Mononuclear cell (primary cell): ENCODE measurements around the gene SPR. TPM values are rescaled to one million over a fixed set of nuclear protein-coding genes. Genes with fewer than 3 reads are reported as not detected.
A peak's percentile ranks its signal among the peaks of the same experiment; 100 is the strongest.

Source experiments
- H3K27me3 ChIP-seq: 2 replicates; pipeline ENCODE4 v1.6.0; 2011; ENCODE audit warnings: low read length, control low read depth; ENCODE audit not compliant: insufficient read depth
- H3K4me1 ChIP-seq: 2 replicates; pipeline ENCODE4 v1.5.1; 2011; ENCODE audit warnings: mild to moderate bottlenecking, low read length, control low read depth; ENCODE audit not compliant: insufficient read depth
- H3K4me3 ChIP-seq: 2 replicates; pipeline ENCODE4 v1.5.1; 2011; ENCODE audit warnings: mild to moderate bottlenecking, low read length, moderate library complexity
- H3K9me3 ChIP-seq: 2 replicates; pipeline ENCODE4 v1.5.1; 2011; ENCODE audit warnings: low read depth, mild to moderate bottlenecking, control low read depth, low read length
- total RNA-seq: library from RNA; depleted of rRNA; stranded (reverse); fragments of >200 nt; gene quantifications from one replicate; pipeline ENCODE4 v1.2.3, GENCODE V29; 2012

SPR gene
- total RNA-seq, 1 donor: 1.2 TPM

DNA sequence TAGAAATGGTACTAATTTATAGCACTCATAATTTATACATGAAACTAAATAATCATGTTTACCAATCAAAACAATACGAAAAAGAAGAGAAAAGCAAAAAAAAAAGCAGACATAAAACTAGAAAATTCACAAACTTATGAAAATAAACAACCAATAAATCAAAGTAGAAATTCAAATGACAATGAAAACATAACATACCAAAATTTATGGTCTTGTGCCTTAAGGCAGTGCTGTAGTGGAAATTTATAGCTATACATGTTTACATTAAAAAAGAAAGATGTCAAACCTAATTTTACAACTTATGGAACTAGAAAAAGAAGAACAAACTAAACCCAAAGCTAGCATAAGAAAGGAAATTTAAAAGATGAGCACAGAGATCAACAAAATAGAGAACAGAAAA lies 16.1 kb upstream of the SPR start:
- Histone ChIP-seq H3K9me3 (no peaks in the 10 kb centered on the region), H3K4me3 (no peak overlapping the region), H3K27me3 (peaks cover 65% of the 10 kb centered on the region), H3K4me1 (no peaks in the 10 kb centered on the region)

DNA sequence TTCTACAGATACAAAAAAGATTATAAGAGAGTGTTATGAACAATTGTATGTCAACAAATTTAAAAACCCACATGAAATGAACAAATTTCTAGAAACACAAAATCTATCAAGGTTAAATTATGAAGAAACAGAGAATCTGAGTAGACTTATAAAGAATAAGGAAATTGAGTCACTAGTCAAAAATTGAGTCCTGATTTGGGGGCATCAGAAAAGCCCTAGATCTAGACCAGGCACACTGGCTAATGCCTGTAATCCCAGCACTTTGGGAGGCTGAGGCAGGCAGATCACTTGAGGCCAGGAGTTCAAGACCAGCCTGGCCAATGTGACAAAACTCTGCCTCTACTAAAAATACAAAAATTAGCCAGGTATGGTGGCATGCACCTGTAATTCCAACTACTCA lies 15.3 kb upstream of the SPR start:
- no peak overlapping the region for H3K4me3 ChIP-seq
- H3K9me3 ChIP-seq: no peaks in the 10 kb centered on the region
- H3K27me3 ChIP-seq: peaks cover 66% of the 10 kb centered on the region

DNA sequence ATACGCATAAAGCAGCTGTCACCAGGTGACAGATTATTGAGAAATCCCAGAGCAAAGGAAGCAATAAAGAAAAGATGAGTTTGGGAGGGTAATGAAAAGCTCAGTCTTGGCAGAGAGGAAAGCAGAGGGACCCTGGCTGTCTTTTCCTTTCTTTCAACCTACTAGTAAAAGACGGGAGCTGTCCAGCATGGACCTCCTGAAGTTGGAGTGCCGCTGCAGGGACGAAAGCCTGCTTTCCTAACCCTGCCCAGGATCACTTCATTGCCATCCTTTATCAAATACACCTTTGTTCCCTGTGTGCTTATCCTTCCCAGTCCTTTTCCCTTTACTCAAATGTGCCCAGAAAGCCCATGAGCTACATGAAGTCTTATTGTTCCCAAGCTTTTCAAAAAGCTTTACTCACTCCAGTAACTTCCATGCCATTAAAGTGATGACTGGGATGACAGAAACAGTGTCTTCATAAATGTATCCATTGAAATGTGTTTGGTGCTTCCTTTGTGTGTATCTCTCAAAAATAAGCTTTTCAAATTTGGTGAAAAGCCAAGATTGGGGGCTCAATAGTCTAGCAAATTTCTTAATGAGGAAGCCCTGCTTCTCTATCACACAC lies 3.7 kb upstream of the SPR start:
- no peak overlapping the region for H3K4me3 ChIP-seq
- H3K9me3 ChIP-seq: no peaks in the 10 kb centered on the region
- H3K27me3 ChIP-seq: peaks cover 56% of the 10 kb centered on the region
- H3K4me1 ChIP-seq: peaks cover 16% of the 10 kb centered on the region

More for the DNA sequence above, 15.3 kb upstream of the SPR start:
- H3K4me1 ChIP-seq: no peaks in the 10 kb centered on the region

DNA sequence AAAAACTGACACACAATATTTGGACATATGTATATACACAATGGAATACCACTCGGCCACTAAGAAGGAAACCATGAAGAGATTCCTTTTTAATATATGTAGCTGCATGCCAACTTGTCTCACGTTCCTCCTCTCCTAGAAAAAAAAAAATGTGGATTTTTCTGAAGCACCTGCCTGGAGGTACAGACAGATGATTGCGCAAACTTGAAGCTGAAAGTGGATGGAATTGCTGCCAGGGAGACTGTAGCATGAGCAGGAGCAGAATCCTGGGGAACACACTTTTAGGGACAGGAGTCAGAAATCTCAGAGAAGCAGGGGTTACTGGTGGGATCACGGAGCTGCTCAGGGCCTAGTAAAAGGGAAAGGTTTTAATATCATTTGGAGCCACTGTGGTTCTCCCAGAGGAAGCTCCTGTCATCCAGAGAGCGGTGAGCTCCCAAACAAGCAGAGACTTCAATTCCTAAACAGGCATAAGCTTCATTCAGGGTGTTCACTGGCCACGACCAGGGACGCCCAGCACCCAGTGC lies 640 bp upstream of the SPR start:
- H3K27me3 ChIP-seq: peaks cover 52% of the 10 kb centered on the region
- H3K4me3 ChIP-seq: no peak overlapping the region
- peaks cover 24% of the 10 kb centered on the region for H3K4me1 ChIP-seq

DNA sequence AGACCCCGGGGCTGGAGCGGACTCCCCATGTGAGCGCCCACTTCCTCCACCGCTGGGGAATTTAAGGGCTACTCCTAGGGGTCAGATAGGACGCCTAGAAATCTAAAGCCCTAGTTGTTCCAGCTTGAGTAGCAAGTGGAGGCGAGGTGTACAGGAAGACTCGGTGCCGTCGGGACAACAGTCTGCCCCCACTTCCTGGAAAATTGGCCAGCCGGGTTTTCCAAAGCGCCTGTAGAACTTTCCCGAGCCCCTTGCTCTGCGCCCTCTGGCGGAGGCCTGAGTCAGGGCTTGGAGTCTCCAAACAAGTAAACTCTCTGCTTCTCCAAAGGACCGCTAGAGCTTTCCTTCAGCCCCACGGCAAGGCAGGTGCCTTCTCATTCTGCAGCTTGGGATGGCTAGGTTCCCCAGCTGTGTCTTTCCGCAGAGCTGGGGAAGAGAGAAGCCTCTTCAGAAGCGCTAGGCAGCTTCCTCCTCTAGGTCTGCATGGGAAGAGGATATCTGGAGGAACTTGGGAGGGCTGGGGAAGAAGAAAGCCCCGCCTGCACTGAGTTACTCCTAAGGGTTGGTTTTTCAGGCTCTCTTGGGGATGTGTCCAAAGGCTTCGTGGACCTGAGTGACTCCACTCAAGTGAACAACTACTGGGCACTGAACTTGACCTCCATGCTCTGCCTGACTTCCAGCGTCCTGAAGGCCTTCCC lies 681 bp downstream of the SPR start:
- Histone ChIP-seq H3K4me1 (peaks cover 26% of the 10 kb centered on the region), H3K4me3 (peak overlapping the region; percentile 41), H3K27me3 (peaks cover 44% of the 10 kb centered on the region), H3K9me3 (no peaks in the 10 kb centered on the region)

More for the DNA sequence above, 640 bp upstream of the SPR start:
- H3K9me3 ChIP-seq: no peaks in the 10 kb centered on the region

DNA sequence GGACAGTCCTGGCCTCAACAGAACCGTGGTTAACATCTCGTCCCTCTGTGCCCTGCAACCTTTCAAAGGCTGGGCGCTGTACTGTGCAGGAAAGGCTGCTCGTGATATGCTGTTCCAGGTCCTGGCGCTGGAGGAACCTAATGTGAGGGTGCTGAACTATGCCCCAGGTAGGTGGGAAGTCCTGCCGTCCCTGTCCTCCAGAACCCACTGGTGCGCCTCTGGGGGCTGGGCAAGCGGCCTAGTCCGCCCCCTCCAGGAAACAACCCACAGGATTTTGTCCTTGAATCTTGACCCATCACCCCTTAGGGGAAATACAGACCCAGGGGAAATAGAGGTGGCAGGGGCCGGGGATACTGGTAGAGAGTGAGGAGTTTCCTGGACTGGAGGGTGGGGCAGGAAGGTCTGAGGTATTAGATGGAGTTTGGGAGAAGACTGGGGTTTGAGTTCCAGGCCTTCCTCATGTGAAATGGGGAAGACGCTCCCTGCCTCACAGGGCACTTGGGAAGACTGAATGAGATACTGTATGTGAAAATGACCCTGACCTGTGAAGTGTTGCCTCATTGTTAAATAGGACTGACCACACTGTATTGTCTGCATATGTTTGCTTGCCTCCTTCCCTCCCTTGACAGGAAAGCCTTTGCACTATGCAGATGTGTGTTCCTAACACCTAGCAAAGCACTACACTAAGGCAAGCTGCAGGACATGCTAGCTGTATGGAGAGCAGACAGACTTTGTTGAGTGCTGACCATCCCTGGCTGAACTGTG lies 1.4 kb downstream of the SPR start:
- no peak overlapping the region for H3K4me3 ChIP-seq
- peaks cover 26% of the 10 kb centered on the region for H3K4me1 ChIP-seq
- H3K27me3 ChIP-seq: peaks cover 37% of the 10 kb centered on the region
- H3K9me3 ChIP-seq: no peaks in the 10 kb centered on the region

DNA sequence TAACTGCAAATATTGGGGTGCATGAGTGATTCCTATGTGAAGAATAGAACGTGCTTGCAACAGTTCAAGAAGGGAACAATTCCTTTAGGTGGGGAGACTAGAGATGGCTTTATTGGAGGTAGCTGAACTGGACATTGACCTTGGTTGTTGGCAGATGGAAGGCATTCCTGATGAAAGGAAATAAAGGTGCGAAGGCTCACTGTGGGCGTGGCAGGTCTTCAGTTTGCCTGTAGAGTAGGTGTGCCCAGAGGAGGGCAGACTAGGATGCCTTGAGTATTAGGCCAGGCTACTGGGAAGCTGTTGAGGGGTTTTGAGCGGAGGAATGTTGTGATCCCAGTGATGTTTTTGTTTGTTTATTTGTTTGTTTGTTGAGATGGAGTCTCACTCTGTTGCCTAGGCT lies 2.8 kb downstream of the SPR start:
- Histone ChIP-seq H3K9me3 (no peaks in the 10 kb centered on the region), H3K4me3 (no peak overlapping the region), H3K27me3 (peaks cover 36% of the 10 kb centered on the region), H3K4me1 (peaks cover 26% of the 10 kb centered on the region)

DNA sequence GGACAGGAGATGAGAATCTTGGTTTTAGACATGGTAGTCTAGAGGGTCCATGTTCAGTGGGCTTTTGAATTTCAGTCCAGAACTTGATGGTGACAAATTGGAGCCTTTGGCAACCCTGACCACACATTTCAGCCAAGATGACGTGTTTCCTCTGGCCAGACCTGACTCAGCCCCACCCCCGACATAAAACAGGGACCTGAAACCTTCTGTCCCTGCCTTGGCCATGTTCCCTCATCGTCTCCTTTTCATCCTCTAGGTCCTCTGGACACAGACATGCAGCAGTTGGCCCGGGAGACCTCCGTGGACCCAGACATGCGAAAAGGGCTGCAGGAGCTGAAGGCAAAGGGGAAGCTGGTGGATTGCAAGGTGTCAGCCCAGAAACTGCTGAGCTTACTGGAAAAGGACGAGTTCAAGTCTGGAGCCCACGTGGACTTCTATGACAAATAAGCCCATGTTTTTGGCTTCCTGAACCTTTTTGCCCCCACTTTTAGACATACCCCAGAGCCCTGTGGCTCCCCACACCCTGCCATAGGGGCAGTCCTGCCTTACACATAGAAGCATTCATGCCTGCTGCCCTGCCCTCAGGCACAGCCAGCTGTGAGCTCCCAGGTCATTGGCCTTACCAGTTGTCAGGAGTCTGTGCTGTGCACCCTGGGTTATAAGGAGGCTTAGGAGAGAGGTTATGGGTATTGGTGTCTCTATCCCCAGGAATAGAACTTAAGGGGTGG lies 4.0 kb downstream of the SPR start:
- Histone ChIP-seq H3K4me1 (peaks cover 26% of the 10 kb centered on the region), H3K4me3 (no peak overlapping the region), H3K27me3 (peaks cover 28% of the 10 kb centered on the region), H3K9me3 (no peaks in the 10 kb centered on the region)

DNA sequence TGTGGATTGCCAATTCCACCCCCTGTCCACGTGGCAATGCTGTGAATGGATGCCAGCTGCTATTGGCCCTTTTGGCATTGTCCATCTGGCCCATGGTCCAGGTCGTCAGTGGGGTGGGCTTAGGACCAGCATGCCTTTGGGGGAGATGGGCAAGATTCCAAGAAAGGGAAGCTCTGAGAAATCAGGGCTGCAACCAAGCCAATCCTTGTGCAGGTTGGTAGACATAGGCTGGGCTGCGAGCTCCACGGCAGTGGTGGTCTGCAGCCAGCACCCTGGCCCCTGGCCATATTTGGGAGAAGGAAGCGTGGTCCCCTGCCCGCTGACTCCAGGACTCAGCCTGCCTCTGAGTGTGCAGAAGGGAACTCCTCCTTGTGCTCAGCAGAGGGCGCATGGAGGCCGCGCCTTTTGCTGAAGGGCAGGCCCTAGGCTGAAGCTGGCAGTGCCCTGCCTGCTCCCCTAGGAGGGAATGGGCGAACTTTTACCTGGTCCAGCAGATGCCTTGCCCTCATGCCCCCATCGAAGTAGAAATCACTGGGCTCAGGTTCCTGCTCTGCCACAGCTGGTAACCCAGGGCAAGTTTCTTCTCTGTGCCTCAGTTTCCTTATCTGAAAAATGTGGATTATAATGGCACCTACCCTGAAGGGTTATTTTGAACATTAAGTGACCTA lies 5.4 kb downstream of the SPR start:
- Histone ChIP-seq H3K4me3 (no peak overlapping the region), H3K4me1 (peaks cover 18% of the 10 kb centered on the region), H3K9me3 (no peaks in the 10 kb centered on the region), H3K27me3 (peaks cover 20% of the 10 kb centered on the region)

DNA sequence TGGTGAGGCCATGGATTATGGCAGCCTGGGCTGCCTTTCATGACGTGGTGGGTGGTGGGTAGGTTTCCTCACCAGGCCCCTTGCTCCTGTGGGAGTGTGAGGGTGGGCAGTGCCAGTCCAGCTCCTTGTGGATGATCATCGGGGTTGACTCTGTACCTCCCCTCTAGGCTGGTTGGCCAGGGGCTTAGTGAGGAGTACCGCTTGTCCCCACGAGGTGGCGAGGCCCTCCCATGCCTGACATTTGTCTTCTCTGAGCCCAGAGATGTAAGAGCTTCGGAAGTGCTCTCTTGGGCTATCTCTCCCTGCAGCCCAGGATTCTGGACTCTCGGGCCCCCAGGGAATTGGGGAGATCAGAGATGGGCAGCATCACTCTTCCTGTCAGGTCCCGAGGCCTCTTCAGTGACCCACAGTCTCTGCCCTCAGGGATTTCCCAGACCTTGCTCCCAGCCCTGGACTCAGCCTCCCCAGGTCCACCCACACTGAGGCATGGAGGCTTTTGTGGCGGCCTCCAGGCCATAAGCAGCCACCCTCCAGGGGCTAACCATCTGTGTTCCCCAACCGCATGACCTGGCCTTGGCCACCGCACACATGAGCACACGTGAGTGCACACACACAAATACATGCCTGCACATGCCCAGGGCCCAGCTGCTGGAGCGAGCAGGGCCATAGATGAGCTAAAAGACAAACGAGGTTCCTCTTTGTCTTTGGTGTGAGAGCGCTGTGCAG lies 6.5 kb downstream of the SPR start:
- H3K4me3 ChIP-seq: no peak overlapping the region
- no peaks in the 10 kb centered on the region for H3K9me3 ChIP-seq
- peaks cover 19% of the 10 kb centered on the region for H3K27me3 ChIP-seq
- H3K4me1 ChIP-seq: peaks cover 10% of the 10 kb centered on the region

DNA sequence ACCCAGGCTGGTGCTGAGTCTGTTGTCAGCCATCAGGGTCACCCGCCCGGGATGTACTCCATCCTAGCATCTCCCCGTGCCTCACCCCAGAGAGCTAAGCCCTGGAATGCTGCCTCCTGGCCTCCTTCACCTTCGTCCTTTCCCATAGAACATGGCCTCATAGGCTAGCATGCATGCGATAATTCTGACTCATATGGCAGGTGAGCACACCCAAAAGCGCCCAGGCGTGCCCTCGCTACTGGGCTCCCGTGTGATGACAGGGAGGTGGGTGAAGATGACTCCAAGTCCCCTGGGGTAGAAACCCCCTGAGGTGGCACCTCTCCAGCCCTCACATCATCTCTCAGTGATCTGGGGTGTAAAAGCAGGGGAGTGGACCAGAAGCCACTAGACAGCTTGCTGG lies 7.3 kb downstream of the SPR start:
- Histone ChIP-seq H3K4me3 (no peak overlapping the region), H3K9me3 (no peaks in the 10 kb centered on the region), H3K4me1 (peaks cover 10% of the 10 kb centered on the region), H3K27me3 (peaks cover 14% of the 10 kb centered on the region)

DNA sequence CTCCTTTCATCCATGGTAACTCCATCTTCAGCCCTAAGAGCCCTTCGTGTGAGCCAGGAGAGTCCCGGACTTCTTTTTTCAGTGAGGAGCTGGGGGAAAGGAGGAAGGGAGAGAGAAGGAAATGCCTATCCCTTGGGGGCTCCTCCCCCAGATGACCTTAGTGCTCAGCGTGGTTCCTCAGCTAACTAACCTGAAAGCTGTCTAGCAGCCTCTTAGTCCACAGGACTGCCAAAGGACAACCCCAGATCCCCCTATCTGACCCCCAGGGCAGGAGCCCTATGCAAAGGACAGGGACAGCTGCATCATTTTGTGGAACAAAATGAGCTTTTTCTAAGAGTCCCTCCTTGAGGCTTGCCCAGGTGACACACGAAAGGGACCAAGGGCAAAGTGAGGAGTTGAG lies 7.9 kb downstream of the SPR start:
- Histone ChIP-seq H3K27me3 (peaks cover 14% of the 10 kb centered on the region), H3K9me3 (no peaks in the 10 kb centered on the region), H3K4me3 (no peak overlapping the region), H3K4me1 (peaks cover 10% of the 10 kb centered on the region)

DNA sequence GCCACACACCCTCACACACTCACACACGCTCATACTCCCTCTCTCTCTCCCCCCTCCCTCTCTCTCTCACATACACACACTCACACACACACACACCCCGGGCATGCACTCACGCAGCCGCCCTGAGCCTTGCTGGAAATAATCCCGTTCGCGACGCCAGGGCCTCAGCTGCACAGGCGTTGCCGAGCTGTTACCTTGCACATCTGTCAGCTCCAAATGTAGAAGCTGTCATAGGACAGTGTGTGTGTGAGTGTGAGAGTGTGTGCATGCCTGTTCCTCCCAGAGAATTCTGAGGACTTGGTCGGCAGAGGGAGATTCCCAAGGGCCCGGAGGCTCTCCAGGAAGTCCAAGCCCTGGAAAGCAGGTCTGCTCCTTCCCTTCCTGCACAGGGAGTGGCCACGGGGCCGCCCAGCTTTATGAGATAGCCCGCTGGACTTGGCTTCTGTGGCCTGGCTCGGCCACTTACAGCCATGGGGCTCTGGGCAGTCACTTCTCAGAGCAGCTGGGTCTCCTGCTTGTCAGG lies 8.6 kb downstream of the SPR start:
- H3K27me3 ChIP-seq: peaks cover 14% of the 10 kb centered on the region
- no peak overlapping the region for H3K4me3 ChIP-seq
- peaks cover 9% of the 10 kb centered on the region for H3K4me1 ChIP-seq
- no peaks in the 10 kb centered on the region for H3K9me3 ChIP-seq

DNA sequence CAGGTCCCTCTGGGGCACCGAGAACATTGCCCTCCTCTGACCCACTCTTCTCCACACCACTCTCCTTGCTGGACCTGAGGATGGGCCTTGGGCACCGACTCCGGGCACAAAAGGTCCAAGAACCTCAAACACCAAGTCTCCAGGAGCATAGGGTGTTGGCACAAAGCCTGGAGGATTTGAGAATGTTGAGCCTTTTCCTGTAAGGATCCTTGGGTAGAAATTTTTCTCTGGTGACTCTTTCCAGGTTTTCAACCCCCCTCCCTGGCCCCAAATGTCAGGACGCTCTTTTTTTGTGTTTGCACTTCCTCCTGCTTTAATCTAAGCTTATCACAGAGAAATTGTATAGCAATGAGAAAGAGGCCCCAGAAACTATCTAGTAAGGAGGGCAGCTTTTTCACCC lies 9.2 kb downstream of the SPR start:
- Histone ChIP-seq H3K27me3 (peaks cover 14% of the 10 kb centered on the region), H3K4me1 (peaks cover 3% of the 10 kb centered on the region), H3K4me3 (no peak overlapping the region), H3K9me3 (no peaks in the 10 kb centered on the region)
